HG03045 (cell line): ENCODE results near the gene STAM2.

Experiments
- ATAC-seq: cut with Tn5 transposase; IDR thresholded peaks from one replicate; pipeline ENCODE4 v1.9.1; 2021; ENCODE audit warnings: mild to moderate bottlenecking, moderate library complexity; ENCODE audit not compliant: unreplicated experiment

STAM2 gene

DNA sequence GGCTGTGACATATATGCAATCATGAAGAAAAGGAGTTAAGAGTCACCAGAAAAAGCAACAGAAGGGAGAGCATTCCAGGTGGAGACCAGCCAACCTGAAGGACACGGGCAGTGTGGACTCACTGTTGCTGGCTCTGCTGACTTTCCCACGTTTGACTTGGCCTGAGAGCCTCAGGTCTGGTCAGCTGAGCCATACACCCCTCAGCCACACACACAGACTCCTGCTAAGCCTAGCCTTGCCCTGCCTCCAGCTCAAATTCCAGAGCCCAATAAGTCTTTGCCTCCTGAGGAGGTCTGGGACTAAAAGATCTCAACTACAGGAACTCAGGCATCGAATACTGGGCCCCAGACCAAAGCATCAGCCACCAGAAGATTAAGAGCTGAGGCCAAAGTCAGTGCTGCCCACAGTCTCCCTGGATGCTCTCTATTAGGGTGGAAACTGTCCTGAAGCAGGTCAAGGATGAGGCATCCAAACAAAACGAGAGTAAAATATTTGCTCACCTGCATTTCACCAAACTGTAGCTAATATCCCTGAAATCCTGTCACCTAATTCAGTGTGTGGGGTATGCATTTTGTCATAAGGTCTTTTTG lies 100.0 kb downstream of the STAM2 start:
- ATAC-seq = no peak

DNA sequence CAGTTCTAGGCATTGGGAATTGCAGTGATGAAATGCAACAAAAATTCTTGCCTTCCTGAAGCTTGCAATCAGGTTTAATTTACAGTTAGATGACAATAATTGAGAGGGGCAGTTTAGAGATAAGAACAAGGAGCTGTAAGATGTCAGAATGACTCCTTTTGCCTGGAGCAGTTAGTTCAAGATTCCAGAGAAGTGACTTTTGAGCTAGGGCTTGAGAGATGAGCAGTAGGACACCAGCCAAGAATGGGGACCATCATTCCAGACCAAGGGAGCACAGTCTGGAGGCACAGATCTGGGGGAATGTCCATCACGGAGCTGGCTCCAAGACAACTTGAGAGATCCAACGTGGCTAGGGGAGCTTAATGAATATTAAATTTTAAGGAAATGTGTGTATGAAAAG lies 103.6 kb downstream of the STAM2 start:
- no peak for ATAC-seq

DNA sequence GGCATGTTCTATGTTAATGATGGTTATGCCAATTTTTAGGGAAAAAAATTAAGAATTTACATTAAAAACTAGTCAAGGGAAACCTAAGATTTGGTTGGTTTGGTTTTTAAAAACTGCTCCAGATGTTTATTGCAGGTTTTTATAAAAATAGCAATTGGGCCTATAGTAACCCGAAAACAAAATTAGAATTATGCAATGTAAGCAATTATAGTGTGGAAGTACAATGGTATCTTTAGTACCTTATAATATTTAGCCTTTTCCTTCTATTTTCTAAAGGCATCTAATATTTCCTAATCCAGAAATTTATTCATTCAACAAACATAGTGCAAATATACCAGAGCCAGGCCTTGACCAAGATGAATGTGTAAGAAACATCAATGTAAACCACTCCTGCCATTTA lies 104.0 kb downstream of the STAM2 start:
- ATAC-seq = no peak

DNA sequence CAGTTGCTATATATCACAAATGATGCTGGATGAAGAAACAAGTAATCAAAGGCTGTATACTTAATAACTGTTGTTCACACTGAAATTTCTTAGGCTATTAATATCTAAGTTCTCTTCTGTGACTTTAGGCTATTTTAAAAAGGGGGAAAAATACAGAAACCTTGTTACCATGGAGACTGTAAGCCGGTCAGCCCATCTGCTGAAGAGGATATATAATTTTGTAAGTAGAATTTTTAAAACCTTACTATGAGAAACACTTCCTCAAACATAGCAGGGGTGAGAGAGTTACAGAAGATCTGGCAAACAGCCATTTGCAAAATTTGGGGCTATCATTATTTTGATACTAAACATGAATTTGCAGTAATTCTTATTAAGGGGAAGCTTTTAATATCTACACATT lies 104.5 kb downstream of the STAM2 start:
- no peak for ATAC-seq

DNA sequence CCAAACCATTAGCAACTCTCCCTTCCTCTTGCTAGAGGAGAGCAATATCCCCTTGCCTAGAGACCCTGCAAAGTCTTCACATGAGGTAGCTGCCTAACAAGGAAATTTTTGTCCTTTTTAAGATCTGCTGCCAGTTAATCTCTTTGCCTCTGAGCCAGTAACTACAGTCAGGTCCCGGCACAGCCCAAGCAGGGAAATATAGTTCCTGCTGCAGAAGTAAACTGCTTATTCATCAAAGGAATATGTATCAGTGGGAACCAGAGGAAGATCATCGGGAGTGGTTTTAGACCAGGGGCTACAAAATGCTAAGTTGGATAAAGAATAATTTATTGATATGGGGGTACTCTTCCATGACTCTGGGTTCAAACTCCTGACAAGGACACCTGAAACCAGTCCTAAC lies 107.3 kb downstream of the STAM2 start:
- ATAC-seq = no peak

DNA sequence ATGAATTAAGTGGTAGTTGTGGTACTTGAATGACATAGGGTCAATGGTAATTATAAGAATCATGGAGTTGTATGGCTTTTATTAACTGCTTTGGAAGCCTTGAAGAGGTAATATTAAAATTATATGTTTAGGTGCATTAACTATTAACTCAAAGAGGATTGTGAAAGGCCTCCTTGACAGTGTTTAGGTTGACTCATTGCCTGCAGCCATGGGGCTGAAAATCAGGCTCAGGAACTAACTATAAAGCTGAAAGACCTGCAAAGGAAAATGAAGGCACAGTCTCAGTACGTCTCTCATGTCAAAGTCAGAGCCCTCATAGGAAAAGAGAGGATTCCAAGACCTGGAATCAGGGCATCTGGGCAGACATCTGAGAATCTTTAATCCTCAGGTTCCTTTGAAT lies 107.7 kb downstream of the STAM2 start:
- no peak for ATAC-seq
